Lower leg skin (tissue), 3 donors: ENCODE measurements around the gene FAM118A.

Experiments used
- POLR2A ChIP-seq, 2 donors: fragments of 450-650 bp; IDR thresholded peaks; one replicate each; pipeline ENCODE4 v1.6.1; 2016 to 2017; ENCODE audit warnings: antibody characterized with exemption in 2 of 2, mild to moderate bottlenecking in 1 of 2, moderate library complexity in 1 of 2
- TF ChIP-seq, protein P1 (sequence below), 3 donors: fragments of 450-650 bp; IDR thresholded peaks; one replicate each; pipeline ENCODE4 v1.5.1; 2016; ENCODE audit warnings: antibody characterized with exemption in 3 of 3, mild to moderate bottlenecking in 3 of 3, moderate library complexity in 2 of 3

DNA sequence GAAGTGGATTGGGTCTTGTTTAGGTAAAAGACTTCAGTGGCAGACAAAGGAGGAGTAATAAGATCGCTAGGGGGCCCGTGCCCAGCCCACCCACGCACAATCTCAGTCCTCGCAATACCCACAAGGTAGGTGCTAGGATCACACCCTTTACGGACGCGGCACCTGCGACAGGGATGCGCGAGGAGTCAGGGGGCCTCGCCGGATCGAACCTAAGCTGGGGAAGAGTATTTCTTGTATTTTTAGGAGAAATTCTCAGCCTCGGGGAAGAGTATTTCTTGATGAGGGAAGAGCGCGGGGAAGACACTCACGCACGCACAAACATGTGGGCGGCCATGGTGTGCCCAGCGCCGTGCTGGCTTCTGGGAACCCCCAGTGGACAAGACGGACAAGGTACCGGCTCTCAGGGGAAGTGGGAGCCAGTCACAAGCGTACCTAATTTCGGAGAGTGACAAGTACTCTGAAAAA is 745 bp upstream of the FAM118A start:
- TF ChIP-seq, protein P1, sequence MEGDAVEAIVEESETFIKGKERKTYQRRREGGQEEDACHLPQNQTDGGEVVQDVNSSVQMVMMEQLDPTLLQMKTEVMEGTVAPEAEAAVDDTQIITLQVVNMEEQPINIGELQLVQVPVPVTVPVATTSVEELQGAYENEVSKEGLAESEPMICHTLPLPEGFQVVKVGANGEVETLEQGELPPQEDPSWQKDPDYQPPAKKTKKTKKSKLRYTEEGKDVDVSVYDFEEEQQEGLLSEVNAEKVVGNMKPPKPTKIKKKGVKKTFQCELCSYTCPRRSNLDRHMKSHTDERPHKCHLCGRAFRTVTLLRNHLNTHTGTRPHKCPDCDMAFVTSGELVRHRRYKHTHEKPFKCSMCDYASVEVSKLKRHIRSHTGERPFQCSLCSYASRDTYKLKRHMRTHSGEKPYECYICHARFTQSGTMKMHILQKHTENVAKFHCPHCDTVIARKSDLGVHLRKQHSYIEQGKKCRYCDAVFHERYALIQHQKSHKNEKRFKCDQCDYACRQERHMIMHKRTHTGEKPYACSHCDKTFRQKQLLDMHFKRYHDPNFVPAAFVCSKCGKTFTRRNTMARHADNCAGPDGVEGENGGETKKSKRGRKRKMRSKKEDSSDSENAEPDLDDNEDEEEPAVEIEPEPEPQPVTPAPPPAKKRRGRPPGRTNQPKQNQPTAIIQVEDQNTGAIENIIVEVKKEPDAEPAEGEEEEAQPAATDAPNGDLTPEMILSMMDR (IDR thresholded peaks at IDR 0.05), result no peak
- no peak for TF ChIP-seq POLR2A (IDR thresholded peaks at IDR 0.05)
